CD8-positive, alpha-beta memory T cell (primary cell): ENCODE results near the gene FILIP1. TPM values are rescaled to one million over a fixed set of nuclear protein-coding genes. Genes with fewer than 3 reads are reported as not detected.

Source experiments
- CTCF ChIA-PET: fragments of 350-600 bp; sonication (Branson Sonifier 250); formaldehyde crosslinking; loops from one replicate; lab custom pipeline; 2021; ENCODE audit warnings: antibody characterized with exemption; lab: Charles Lee
- POLR2A ChIA-PET: fragments of 350-600 bp; sonication (Branson Sonifier 250); formaldehyde crosslinking; loops from one replicate; lab custom pipeline; 2021; ENCODE audit warnings: antibody characterized with exemption; lab: Charles Lee
- DNase-seq, 5 donors: peaks; one replicate each; pipeline versions ENCODE4 v3.0.0 to v3.0.0-alpha.2; 2020 to 2022; ENCODE audit warnings: mixed read lengths in 1 of 5
- H3K27ac ChIP-seq: one replicate; pipeline ENCODE4 v1.7.0; 2013; ENCODE audit warnings: low read depth, mild to moderate bottlenecking, low read length, moderate library complexity
- H3K27me3 ChIP-seq: 2 replicates; pipeline ENCODE4 v1.7.0; 2013; ENCODE audit warnings: low read length, mild to moderate bottlenecking; ENCODE audit not compliant: insufficient read depth, poor library complexity, severe bottlenecking
- H3K36me3 ChIP-seq: 2 replicates; pipeline ENCODE4 v1.7.0; 2013; ENCODE audit warnings: mild to moderate bottlenecking, low read length, moderate library complexity; ENCODE audit not compliant: insufficient read depth
- H3K4me1 ChIP-seq: 2 replicates; pipeline ENCODE4 v1.7.0; 2013; ENCODE audit warnings: mild to moderate bottlenecking, low read length, moderate library complexity; ENCODE audit not compliant: insufficient read depth
- H3K4me3 ChIP-seq: 2 replicates; pipeline ENCODE4 v1.7.0; 2013; ENCODE audit warnings: mild to moderate bottlenecking, low read length
- H3K9me3 ChIP-seq: 2 replicates; pipeline ENCODE4 v1.7.0; 2013; ENCODE audit warnings: mild to moderate bottlenecking, low read length
- H3K27ac Mint-ChIP-seq, 8 donors: one replicate each; pipeline ENCODE4 v1.8.0; 2020 to 2021; ENCODE audit warnings: mixed read lengths in 8 of 8, mild to moderate bottlenecking in 6 of 8, inconsistent platforms in 3 of 8, moderate library complexity in 3 of 8
- H3K27me3 Mint-ChIP-seq, 2 donors: one replicate each; pipeline ENCODE4 v1.8.0; 2020 to 2021; ENCODE audit warnings: mixed read lengths in 2 of 2, mild to moderate bottlenecking in 1 of 2, moderate library complexity in 1 of 2
- H3K36me3 Mint-ChIP-seq, 3 donors: one replicate each; pipeline ENCODE4 v1.8.0; 2020 to 2021; ENCODE audit warnings: mixed read lengths in 3 of 3, inconsistent platforms in 1 of 3, mild to moderate bottlenecking in 1 of 3
- H3K4me1 Mint-ChIP-seq, 3 donors: one replicate each; pipeline ENCODE4 v1.8.0; 2020 to 2021; ENCODE audit warnings: mixed read lengths in 3 of 3, inconsistent platforms in 1 of 3, mild to moderate bottlenecking in 1 of 3
- H3K4me3 Mint-ChIP-seq, 7 donors: one replicate each; pipeline ENCODE4 v1.8.0; 2020 to 2021; ENCODE audit warnings: mixed read lengths in 7 of 7, mild to moderate bottlenecking in 6 of 7, moderate library complexity in 4 of 7, inconsistent platforms in 2 of 7
- H3K9me3 Mint-ChIP-seq, 5 donors: one replicate each; pipeline ENCODE4 v1.8.0; 2020 to 2022; ENCODE audit warnings: mixed read lengths in 5 of 5, mild to moderate bottlenecking in 3 of 5, moderate library complexity in 2 of 5, inconsistent platforms in 1 of 5
- polyA plus RNA-seq: library from polyadenylated mRNA; unstranded; fragments of 300-500 nt; fragmentation: Illumina TruSeq; gene quantifications from one replicate; pipeline ENCODE4 v1.2.3, GENCODE V29; 2021
- total RNA-seq, 2 experiments: library from RNA; stranded (reverse); gene quantifications; one replicate each; pipeline ENCODE4 v1.2.3, GENCODE V29; 2021

The FILIP1 gene
- total and polyA plus RNA-seq, 3 experiments from 2014 or later = not detected

GRCh38 chr6:75284632-75285282 lies 208.8 kb downstream of the FILIP1 start, which contains the start of gene TMEM30A:
Gene TMEM30A, minus strand, starts transcription at chr6:75284792. Its CDS starts 154 bp downstream, at chr6:75284638.
- H3K27me3 Mint-ChIP-seq = no peaks in the 10 kb centered on the region
- peak; percentile 92 to 97 (median 95) for DNase-seq
- ChIA-PET POLR2A (interaction anchor here (0.6 to 2.8 kb wide), 7 partner anchors 14 to 1764 kb away, joined by 3 to 10 read pairs (median 3); partner anchors contain the start of genes COX7A2, EEF1A1, SENP6 and SLC17A5), CTCF (interaction anchor here (1.0 to 2.3 kb wide), 8 partner anchors 9 to 243 kb away, joined by 3 to 11 read pairs (median 4); partner anchors contain the start of gene COX7A2)
- peak within 1 kb of the TSS; percentile 91 for H3K4me3 ChIP-seq
- H3K36me3 Mint-ChIP-seq = peaks cover 0 to under 1% (median 0%) of the 10 kb centered on the region in 3 donors
- H3K27ac ChIP-seq = peak within 1 kb of the TSS; percentile 76
- no peaks in the 10 kb centered on the region for H3K27me3 ChIP-seq
- no peak within 1 kb of the TSS for H3K27ac Mint-ChIP-seq
- H3K4me3 Mint-ChIP-seq = no peak within 1 kb of the TSS
- peaks cover 34 to 37% (median 37%) of the 10 kb centered on the region in 3 donors for H3K4me1 Mint-ChIP-seq
- H3K9me3 ChIP-seq = no peaks in the 10 kb centered on the region
- H3K9me3 Mint-ChIP-seq = no peaks in the 10 kb centered on the region
- H3K4me1 ChIP-seq = peaks cover 34% of the 10 kb centered on the region
- no peaks in the 10 kb centered on the region for H3K36me3 ChIP-seq

DNA sequence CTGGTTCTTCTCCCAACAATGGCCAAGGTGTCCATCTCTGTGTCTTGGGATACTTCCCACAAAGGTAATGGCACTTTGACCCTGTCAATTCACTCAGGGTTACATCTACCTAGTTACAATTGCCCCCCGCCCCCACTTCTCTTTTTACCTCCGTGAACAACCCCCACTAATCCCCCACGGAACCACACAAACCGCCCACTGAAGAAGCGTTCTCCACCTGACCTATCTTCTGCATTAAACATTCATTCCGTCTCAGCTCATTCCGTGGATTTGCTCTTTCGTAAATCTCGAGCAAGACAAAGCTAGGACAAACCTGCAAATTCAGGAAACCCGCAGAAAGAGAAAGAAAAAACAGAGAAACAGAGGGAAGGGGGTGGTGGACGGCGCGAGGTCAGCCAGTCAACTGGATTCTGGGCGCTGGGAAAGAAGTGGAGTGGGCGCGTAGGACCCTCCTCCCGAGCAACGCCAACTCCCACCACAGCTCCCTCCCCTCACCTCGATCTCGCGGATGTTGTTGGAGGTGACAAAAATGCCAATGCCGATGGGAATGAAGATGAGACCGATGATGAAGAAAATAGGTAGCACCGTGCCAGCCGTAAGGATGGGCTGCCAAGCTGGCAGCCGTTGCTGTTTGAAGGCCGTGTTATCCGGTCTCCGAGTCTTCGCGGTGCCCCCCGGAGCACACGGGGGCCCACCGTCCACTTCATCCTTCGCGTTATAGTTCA lies 209.5 kb downstream of the FILIP1 start:
- Histone ChIP-seq H3K9me3 (no peaks in the 10 kb centered on the region), H3K27ac (peak overlapping the region; percentile 76), H3K36me3 (no peaks in the 10 kb centered on the region), H3K27me3 (no peaks in the 10 kb centered on the region), H3K4me1 (peaks cover 41% of the 10 kb centered on the region), H3K4me3 (peak overlapping the region; percentile 91)
- peak in 4 of 5 donors; percentile 2 to 53 (median 8) for DNase-seq
- Mint-ChIP-seq H3K36me3 (no peaks in the 10 kb centered on the region), H3K4me1 (peaks cover 40 to 43% (median 43%) of the 10 kb centered on the region in 3 donors), H3K4me3 (no peak overlapping the region), H3K27ac (no peak overlapping the region), H3K9me3 (no peaks in the 10 kb centered on the region), H3K27me3 (no peaks in the 10 kb centered on the region)
- CTCF ChIA-PET = interaction anchor here (0.9 to 2.0 kb wide), 8 partner anchors 9 to 243 kb away, joined by 3 to 6 read pairs (median 4); no protein-coding TSS in a partner anchor
- POLR2A ChIA-PET = interaction anchor here (0.6 to 2.8 kb wide), 8 partner anchors 8 to 1763 kb away, joined by 3 to 10 read pairs (median 4); partner anchors contain the start of genes COX7A2, EEF1A1, SENP6 and SLC17A5

- Mint-ChIP-seq H3K36me3 (no peaks in the 10 kb centered on the region), H3K4me1 (peaks cover 49 to 51% (median 49%) of the 10 kb centered on the region in 3 donors), H3K27ac (peak overlapping the region in 7 of 8 donors; percentile 10 to 84 (median 58)), H3K4me3 (peak overlapping the region in 2 of 7 donors; percentile 67 to 76), H3K27me3 (no peaks in the 10 kb centered on the region), H3K9me3 (no peaks in the 10 kb centered on the region)
- no peak for DNase-seq
- Histone ChIP-seq H3K27me3 (no peaks in the 10 kb centered on the region), H3K4me1 (peaks cover 50% of the 10 kb centered on the region), H3K36me3 (no peaks in the 10 kb centered on the region), H3K4me3 (no peak overlapping the region), H3K27ac (no peak overlapping the region), H3K9me3 (no peaks in the 10 kb centered on the region)
- ChIA-PET CTCF (interaction anchor here (1.8 kb wide), 1 partner anchor 15 kb away, joined by 6 read pairs; no protein-coding TSS in a partner anchor), POLR2A (interaction anchor here (1.9 to 2.8 kb wide), 2 partner anchors 12 to 320 kb away, joined by 6 to 10 read pairs; partner anchors contain the start of gene SENP6)
Observed at GRCh38 chr6:75282706-75283105, 210.9 kb downstream of the FILIP1 start.

DNA sequence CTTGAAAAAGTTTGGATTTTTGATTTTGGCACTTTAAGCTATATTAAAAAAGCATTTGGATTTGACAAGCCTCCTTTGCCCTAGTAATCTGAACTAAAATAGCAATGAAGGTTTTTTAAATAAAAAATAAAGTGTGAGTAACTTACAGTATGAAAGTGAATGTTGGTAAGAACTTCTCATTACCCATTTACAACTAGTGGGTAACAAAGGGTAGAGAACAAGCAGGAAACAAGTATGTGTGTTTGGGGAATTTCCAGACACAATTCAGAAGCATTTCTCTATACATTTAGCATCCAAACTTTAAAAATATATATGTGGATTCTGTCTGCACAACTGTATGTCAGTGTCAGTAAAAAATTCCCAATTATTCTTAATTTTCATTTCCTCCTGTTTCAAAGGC lies 211.9 kb downstream of the FILIP1 start:
- H3K4me3 ChIP-seq = no peak overlapping the region
- peaks cover 44 to 47% (median 46%) of the 10 kb centered on the region in 3 donors for H3K4me1 Mint-ChIP-seq
- ChIA-PET CTCF (no interaction called here), POLR2A (interaction anchor here (0.6 kb wide), 1 partner anchor 260 kb away, joined by 9 read pairs; no protein-coding TSS in a partner anchor)
- no peaks in the 10 kb centered on the region for H3K36me3 ChIP-seq
- no peaks in the 10 kb centered on the region for H3K9me3 ChIP-seq
- no peak overlapping the region for H3K27ac ChIP-seq
- no peaks in the 10 kb centered on the region for H3K36me3 Mint-ChIP-seq
- no peaks in the 10 kb centered on the region for H3K9me3 Mint-ChIP-seq
- no peak for DNase-seq
- peaks cover 50% of the 10 kb centered on the region for H3K4me1 ChIP-seq
- H3K27ac Mint-ChIP-seq = peak overlapping the region in 5 of 8 donors; percentile 9 to 81 (median 56)
- H3K27me3 Mint-ChIP-seq = no peaks in the 10 kb centered on the region
- no peaks in the 10 kb centered on the region for H3K27me3 ChIP-seq
- H3K4me3 Mint-ChIP-seq = peak overlapping the region in 4 of 7 donors; percentile 14 to 43 (median 40)

DNA sequence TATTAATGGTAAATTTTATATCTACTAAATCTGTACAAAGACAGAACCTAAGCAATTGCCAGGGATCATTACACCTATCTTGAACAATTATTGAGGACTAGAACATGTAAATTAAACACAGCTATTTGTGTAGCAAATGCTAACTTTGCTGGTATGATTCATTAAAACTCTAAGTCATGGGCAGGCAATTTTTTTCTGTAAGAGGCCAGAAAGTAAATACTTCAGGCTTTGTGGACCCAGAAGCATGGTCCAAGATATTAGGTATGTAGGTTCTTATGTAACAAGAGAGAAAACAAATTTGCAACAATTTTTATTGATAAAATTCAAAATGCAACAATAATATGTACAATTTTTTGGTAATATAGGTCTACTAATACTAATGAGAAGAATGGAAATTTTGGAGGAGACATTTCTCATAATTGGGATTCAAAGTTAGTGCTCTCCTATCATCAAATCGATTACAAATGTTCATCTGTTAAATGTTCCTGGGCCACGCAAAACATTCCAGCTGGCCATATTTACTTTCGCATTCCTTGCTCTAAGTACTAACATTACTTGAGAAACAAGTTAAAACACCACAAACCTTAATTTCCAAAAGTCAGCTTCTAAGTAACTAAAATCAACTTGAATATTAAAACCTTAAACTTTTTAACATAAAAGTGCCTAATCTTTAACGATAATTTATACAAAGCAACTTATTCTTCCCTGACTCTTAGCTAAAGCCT lies 213.3 kb downstream of the FILIP1 start:
- peaks cover 0 to 3% (median 0%) of the 10 kb centered on the region in 3 donors for H3K36me3 Mint-ChIP-seq
- ChIA-PET POLR2A (no interaction called here), CTCF (no interaction called here)
- H3K4me3 Mint-ChIP-seq = peak overlapping the region in 1 of 7 donors; percentile 2
- Histone ChIP-seq H3K27me3 (no peaks in the 10 kb centered on the region), H3K36me3 (no peaks in the 10 kb centered on the region), H3K9me3 (no peaks in the 10 kb centered on the region), H3K4me3 (no peak overlapping the region), H3K4me1 (peaks cover 40% of the 10 kb centered on the region), H3K27ac (no peak overlapping the region)
- H3K27ac Mint-ChIP-seq = peak overlapping the region in 1 of 8 donors; percentile 77
- no peak for DNase-seq
- H3K9me3 Mint-ChIP-seq = no peaks in the 10 kb centered on the region
- H3K27me3 Mint-ChIP-seq = no peaks in the 10 kb centered on the region
- peaks cover 50 to 54% (median 53%) of the 10 kb centered on the region in 3 donors for H3K4me1 Mint-ChIP-seq

DNA sequence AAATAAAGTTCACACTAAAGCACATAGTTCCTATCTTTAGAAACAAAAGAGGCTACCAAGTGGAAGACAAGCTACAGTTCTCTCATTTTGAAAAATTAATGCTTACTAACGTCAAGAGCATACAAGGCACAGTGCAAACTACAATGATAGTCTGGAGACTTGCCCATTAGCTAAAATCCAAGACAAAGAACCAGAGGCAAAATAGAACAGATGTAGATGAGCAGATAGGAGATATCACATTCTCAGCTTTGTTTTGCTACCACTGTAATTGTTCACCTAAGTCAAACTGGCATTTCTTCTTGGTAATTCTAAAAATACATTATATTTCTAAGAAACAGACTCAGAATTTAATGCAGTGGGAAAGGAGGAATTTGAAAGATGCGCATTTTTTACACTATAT lies 214.2 kb downstream of the FILIP1 start:
- peaks cover 0 to 8% (median 1%) of the 10 kb centered on the region in 3 donors for H3K36me3 Mint-ChIP-seq
- H3K27me3 ChIP-seq = no peaks in the 10 kb centered on the region
- no peak for DNase-seq
- H3K9me3 ChIP-seq = no peaks in the 10 kb centered on the region
- no peaks in the 10 kb centered on the region for H3K9me3 Mint-ChIP-seq
- peak overlapping the region in 5 of 8 donors; percentile 14 to 78 (median 39) for H3K27ac Mint-ChIP-seq
- peak overlapping the region in 1 of 7 donors; percentile 31 for H3K4me3 Mint-ChIP-seq
- H3K4me3 ChIP-seq = no peak overlapping the region
- H3K27me3 Mint-ChIP-seq = no peaks in the 10 kb centered on the region
- H3K4me1 Mint-ChIP-seq = peaks cover 55 to 62% (median 60%) of the 10 kb centered on the region in 3 donors
- no peak overlapping the region for H3K27ac ChIP-seq
- H3K4me1 ChIP-seq = peaks cover 40% of the 10 kb centered on the region
- no peaks in the 10 kb centered on the region for H3K36me3 ChIP-seq
- ChIA-PET POLR2A (no interaction called here), CTCF (interaction anchor here (0.6 to 1.5 kb wide), 2 partner anchors 71 to 386 kb away, joined by 3 read pairs; no protein-coding TSS in a partner anchor)

DNA sequence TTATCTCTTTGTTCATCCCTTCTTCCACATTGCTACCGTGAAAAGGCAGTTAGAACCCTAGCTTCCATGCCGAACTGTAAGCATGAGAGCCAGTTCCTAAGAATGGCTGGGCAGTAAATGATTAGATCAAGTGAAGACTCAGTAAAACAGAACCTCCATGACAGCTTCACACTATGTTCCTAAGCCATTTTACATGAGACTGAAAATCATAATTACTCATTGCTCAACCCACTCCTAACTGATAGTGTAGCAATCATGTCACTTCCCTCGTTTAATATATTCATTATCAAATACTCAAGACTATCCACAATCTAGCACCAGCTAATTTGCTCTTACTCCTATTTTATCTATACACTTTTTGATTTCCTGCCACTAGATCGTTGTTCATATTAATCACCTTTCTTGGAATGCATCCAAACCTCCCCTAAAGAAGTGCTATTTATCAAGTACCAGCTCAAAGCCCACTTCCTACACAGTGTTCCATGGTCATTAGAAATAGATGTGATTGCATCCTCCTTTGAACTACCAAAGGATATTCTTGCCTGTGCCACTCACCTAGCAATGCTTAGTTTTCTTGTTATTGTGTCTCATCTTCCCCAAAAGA lies 215.0 kb downstream of the FILIP1 start:
- H3K4me3 Mint-ChIP-seq = peak overlapping the region in 3 of 7 donors; percentile 3 to 51 (median 18)
- no peak for DNase-seq
- ChIA-PET CTCF (interaction anchor here (1.5 kb wide), 1 partner anchor 70 kb away, joined by 3 read pairs; no protein-coding TSS in a partner anchor), POLR2A (no interaction called here)
- Histone ChIP-seq H3K4me1 (peaks cover 48% of the 10 kb centered on the region), H3K9me3 (no peaks in the 10 kb centered on the region), H3K4me3 (no peak overlapping the region), H3K27me3 (no peaks in the 10 kb centered on the region), H3K36me3 (no peaks in the 10 kb centered on the region), H3K27ac (no peak overlapping the region)
- H3K4me1 Mint-ChIP-seq = peaks cover 63 to 70% (median 69%) of the 10 kb centered on the region in 3 donors
- H3K36me3 Mint-ChIP-seq = peaks cover 0 to 12% (median 1%) of the 10 kb centered on the region in 3 donors
- H3K27ac Mint-ChIP-seq = peak overlapping the region; percentile 1 to 76 (median 11)
- no peaks in the 10 kb centered on the region for H3K27me3 Mint-ChIP-seq
- H3K9me3 Mint-ChIP-seq = no peaks in the 10 kb centered on the region
